T follicular helper cell (primary cell): Measurements from ENCODE around the gene DMRTC2.

Experiments
- DNase-seq: peaks from one replicate; pipeline ENCODE4 v3.0.0-alpha.2; 2020; ENCODE audit warnings: low read depth

DMRTC2 gene

GRCh38 chr19:41890936-41891335 is 46.1 kb downstream of the DMRTC2 start:
- no peak for DNase-seq

DNA sequence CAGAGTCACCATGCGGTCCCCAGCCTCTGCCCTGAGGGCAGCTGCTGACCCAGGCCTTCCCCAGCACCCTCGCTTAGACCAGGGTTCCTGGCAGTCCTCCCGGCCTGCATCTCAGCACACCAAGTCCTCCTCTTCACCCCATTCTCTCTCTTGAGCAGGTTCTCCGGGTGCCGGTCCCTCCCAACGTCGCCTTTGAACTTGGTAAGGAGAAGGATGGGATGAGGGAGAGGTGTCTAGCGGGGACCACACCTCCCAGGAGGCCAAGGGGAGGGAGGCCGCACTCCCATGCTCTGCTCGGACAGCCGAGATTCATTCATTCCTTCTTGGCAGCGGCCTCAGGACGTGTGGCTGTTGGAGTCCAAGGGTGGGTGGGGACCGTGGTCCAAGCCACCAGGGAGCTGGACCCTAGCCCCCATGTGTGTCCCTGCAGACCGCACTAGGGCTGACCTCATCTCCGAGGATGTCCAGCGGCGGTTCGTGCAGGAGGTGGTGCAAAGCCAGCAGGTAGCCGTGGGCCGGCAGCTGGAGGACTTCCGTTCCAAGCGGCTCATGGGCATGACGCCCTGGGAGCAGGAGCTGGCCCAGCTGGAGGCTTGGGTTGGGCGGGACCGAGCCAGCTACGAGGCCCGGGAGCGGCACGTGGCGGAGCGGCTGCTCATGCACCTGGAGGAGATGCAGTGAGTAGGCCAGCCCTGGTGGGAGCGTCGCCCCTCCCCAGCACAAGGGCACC is 47.5 kb downstream of the DMRTC2 start:
- DNase-seq, result no peak

GRCh38 chr19:41893899-41894298 is 49.1 kb downstream of the DMRTC2 start:
- no peak for DNase-seq

- DNase-seq, result no peak
These were observed 49.5 kb downstream of the DMRTC2 start for GRCh38 chr19:41894350-41894749.

DNA sequence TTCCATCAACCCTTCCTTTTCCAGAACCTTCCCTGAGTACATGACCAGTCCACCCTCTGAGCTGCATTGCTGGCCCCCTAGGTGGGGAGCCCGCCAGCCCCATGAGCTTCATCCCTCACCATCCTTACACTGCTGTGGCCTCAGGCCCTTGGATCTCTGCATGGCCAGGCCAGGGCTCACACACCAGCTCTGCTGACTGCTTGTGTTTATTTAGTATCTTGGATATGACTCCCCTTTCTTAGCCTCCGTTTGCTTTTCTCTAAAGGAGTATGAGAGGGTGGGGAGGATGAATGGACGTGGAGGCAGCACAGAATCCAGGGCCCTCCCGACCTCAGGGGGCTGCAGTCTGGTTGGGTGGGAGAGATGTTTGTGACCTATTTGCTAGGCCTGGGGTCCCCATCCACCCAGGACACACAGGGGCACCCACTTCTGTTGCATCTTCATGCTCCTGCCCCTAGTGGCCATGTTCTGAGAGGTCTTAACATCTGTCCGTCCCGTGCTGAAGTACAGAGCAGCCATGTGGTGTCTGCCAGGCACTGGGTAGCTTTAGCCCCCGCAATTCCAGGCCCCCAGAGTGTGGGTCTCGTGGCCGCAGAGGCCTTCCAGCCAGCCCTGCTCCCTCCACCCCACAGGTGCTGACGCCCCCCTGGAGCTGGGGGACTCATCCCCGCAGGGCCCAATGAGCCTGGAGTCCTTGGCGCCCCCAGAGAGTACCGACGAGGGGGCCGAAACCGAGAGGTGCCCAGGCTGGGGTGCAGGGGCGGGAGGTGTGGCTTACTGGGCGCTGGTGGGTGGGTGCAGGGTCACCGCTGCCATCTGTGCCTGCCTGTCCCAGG is 51.1 kb downstream of the DMRTC2 start:
- DNase-seq, result no peak

- DNase-seq, result no peak
These were observed 51.7 kb downstream of the DMRTC2 start for GRCh38 chr19:41896581-41896942.

DNA sequence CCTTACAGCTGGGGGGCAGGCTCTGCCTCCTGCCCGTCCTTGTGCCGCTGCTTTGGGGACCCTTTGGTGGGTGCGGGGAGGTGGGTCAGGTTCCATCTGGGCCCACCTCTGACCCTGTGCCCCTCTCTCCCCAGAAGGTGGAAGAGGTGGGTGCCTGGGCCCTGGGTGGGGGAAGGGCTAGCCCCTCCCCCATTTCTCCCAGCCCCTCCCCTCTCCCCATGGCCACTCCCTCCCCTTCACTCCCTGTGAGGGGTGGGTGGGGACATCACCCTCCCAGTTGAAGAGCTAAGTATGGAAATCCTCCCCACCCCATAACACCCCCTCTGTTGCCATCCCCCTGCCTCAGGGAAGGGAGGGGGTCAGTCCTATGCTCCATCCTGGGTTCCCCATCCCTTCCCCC is 52.3 kb downstream of the DMRTC2 start:
- no peak for DNase-seq

GRCh38 chr19:41897820-41898219 is 53.0 kb downstream of the DMRTC2 start:
- DNase-seq, result no peak

DNA sequence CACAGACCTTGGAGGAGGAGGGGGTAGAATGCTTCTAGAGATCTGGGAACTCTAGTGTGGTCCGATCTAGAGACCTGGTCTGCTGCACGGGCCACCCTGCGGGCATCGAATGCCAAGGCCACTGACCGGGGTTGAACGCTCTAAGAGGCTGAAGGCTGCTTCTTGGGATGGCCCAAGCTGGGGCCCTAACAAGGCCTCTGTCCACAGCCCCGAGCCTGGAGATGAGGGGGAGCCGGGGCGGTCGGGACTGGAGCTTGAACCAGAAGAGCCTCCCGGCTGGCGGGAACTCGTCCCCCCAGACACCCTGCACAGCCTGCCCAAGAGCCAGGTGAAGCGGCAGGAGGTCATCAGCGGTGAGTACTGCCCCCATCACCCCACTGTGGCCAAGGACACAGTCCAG is 53.4 kb downstream of the DMRTC2 start:
- DNase-seq, result no peak
